K562 (cell line): Measurements from ENCODE around the gene LAG3. TPM values are rescaled to one million over a fixed set of nuclear protein-coding genes. Genes with fewer than 3 reads are reported as not detected.

Experiments
- ARID1B ChIP-seq: fragments of 450-650 bp; IDR thresholded peaks from 2 replicates; pipeline ENCODE4 v1.6.1; 2016; ENCODE audit warnings: antibody characterized with exemption, mild to moderate bottlenecking, inconsistent platforms
- BRCA1 ChIP-seq, 2 experiments: fragments of 450-650 bp in 1 of 2; sonication (generic) in 1 of 2; formaldehyde crosslinking in 1 of 2; IDR thresholded peaks; 2 replicates each; pipeline versions ENCODE4 v1.5.0 to v1.6.1; 2017 to 2020; ENCODE audit warnings: mild to moderate bottlenecking in 1 of 2, missing genetic modification reagents in 1 of 2
- CCNT2 ChIP-seq: IDR thresholded peaks from 2 replicates; pipeline ENCODE4 v1.6.1; 2011; ENCODE audit warnings: borderline replicate concordance, low read depth, mild to moderate bottlenecking, moderate library complexity, mixed read lengths, low read length; ENCODE audit not compliant: insufficient read length; ENCODE audit errors: extremely low read depth
- DEAF1 ChIP-seq: fragments of 450-650 bp; formaldehyde crosslinking; IDR thresholded peaks from 2 replicates; pipeline ENCODE4 v1.4.0; 2020; ENCODE audit warnings: mild to moderate bottlenecking, moderate library complexity
- FOS ChIP-seq: IDR thresholded peaks from 3 replicates; pipeline ENCODE4 v1.6.1; 2011; ENCODE audit not compliant: insufficient read length; ENCODE audit errors: extremely low read depth
- GABPB1 ChIP-seq: sonication (generic); formaldehyde crosslinking; IDR thresholded peaks from 2 replicates; pipeline ENCODE4 v1.8.0; 2022; ENCODE audit warnings: mild to moderate bottlenecking, missing genetic modification reagents
- JUND ChIP-seq, 2 experiments: IDR thresholded peaks; 2 replicates in 1 of 2; 3 replicates in 1 of 2; pipeline ENCODE4 v1.6.1; 2011; ENCODE audit warnings: borderline replicate concordance in 2 of 2, low read depth in 2 of 2, low read length in 2 of 2, improper control_type of control experiment in 1 of 2, missing biosample characterization in 1 of 2, missing genetic modification characterization in 1 of 2, missing genetic modification reagents in 1 of 2
- MAZ ChIP-seq, 2 experiments: fragments of 450-650 bp in 1 of 2; sonication (generic) in 1 of 2; formaldehyde crosslinking; IDR thresholded peaks in 1 of 2; conservative IDR thresholded peaks in 1 of 2; 2 replicates each; pipeline versions ENCODE4 v1.4.0 to v1.5.0; 2020; ENCODE audit warnings: mild to moderate bottlenecking in 1 of 2, missing genetic modification reagents in 1 of 2
- RAD21 ChIP-seq, 2 experiments: fragments of 250-450 bp in 1 of 2; fragments of 450-650 bp in 1 of 2; sonication (Bioruptor Pico) in 1 of 2; formaldehyde crosslinking in 1 of 2; IDR thresholded peaks in 1 of 2; conservative IDR thresholded peaks in 1 of 2; 2 replicates each; pipeline versions ENCODE4 v1.4.0 to v1.8.0; 2020 to 2022; ENCODE audit warnings: mild to moderate bottlenecking in 2 of 2, moderate library complexity in 1 of 2
- RCOR1 ChIP-seq, 2 experiments: IDR thresholded peaks; 2 replicates each; pipeline ENCODE4 v1.6.1; 2012; ENCODE audit warnings: low read depth in 2 of 2, low read length in 2 of 2, borderline replicate concordance in 1 of 2, improper control_type of control experiment in 1 of 2
- SRF ChIP-seq, 2 experiments: fragments of 250-450, 450-650 bp in 1 of 2; sonication (Bioruptor Pico) in 1 of 2; sonication (generic) in 1 of 2; formaldehyde crosslinking; IDR thresholded peaks; 2 replicates each; pipeline versions ENCODE4 v1.5.0 to v1.5.1; 2020 to 2022; ENCODE audit warnings: mild to moderate bottlenecking in 1 of 2, missing genetic modification reagents in 1 of 2
- TFAP4 ChIP-seq: sonication (generic); formaldehyde crosslinking; IDR thresholded peaks from 2 replicates; pipeline ENCODE4 v1.8.0; 2022; ENCODE audit warnings: missing genetic modification reagents, mild to moderate bottlenecking, moderate library complexity, borderline replicate concordance
- ZBTB1 ChIP-seq: sonication (generic); formaldehyde crosslinking; IDR thresholded peaks from 2 replicates; pipeline ENCODE4 v1.8.1; 2023; ENCODE audit warnings: missing genetic modification reagents, low read depth, mild to moderate bottlenecking, borderline replicate concordance
- ZNF395 ChIP-seq: fragments of 200-800 bp; sonication (Bioruptor generic); IDR thresholded peaks from 2 replicates; pipeline ENCODE4 v1.6.1; 2017; ENCODE audit warnings: missing genetic modification characterization, missing compliant biosample characterization
- ZNF507 ChIP-seq: conservative IDR thresholded peaks from 2 replicates; pipeline ENCODE4 v1.6.1; 2017; ENCODE audit warnings: missing genetic modification characterization, missing compliant biosample characterization
- polyA plus RNA-seq, 8 experiments: library from polyadenylated mRNA; depleted of rRNA in 4 of 8; stranded (reverse) in 5 of 8; unstranded in 3 of 8; fragments of >200 nt; fragmentation: Nextera tagmentation in 2 of 8; fragmentation: Illumina TruSeq in 1 of 8; extraction: Ambion mirVana in 2 of 8; extraction: Trizol in 1 of 8; gene quantifications; 2 replicates each; pipeline versions ENCODE4 v1.2.1 to v1.2.3, GENCODE V29; 2011 to 2014; ENCODE audit warnings: inconsistent platforms in 1 of 8, missing spikeins in 1 of 8
- total RNA-seq, 7 experiments: library from RNA; depleted of rRNA in 6 of 7; stranded (reverse); fragments of >200 nt in 6 of 7; fragmentation: Illumina TruSeq in 2 of 7; extraction: Trizol in 2 of 7; gene quantifications; 2 replicates each; pipeline versions ENCODE4 v1.2.1 to v1.2.3, GENCODE V29; 2011 to 2021; ENCODE audit warnings: low replicate concordance in 1 of 7
- TF ChIP-seq, protein P1 (sequence below): fragments of 450-650 bp; IDR thresholded peaks from 2 replicates; pipeline ENCODE4 v1.7.0; 2016; ENCODE audit warnings: borderline replicate concordance

LAG3 gene
- total and polyA plus RNA-seq, 9 of the 15 experiments (the other 6 are each of a cell fraction or from before 2014, with no cell fraction given): 0.07 to 0.66 (median 0.09) TPM; not detected in 1

DNA sequence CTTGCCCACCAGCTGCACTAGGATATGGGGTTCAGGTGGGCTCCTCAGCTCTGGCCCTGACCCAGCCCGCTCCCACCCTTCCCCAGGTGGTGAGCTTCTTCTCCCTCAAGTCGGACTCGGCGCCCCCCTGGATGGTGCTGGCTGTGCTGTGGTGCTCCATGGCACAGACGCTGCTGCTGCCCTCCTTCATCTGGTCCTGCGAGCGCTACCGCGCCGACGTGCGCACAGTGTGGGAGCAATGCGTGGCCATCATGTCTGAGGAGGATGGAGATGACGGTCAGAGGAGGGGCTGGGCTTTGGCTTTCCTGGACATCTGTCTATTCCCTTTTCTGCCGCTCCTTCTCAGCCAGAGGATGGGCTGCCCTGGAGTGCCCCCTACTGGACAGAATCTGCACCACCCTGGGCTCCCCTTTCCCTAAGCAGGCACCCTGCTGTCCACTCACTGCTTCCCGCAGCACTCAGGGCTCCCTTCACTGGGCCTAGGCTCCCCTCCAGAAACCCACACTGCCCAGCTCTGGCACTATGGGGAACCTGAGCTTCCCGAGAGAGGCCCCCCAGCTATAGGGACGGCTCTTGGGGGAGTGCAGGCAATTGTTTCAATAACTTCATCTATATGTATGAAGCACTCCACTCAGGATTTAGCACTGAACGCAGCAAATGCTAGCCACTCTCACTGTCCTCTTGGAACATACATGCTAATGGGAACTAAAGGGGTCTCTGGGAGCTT, 53.2 kb downstream of the LAG3 start (continued):
- TF ChIP-seq ZNF395 (CRISPR knock-in tag): 0 out of 2 replicates have a peak, but pooled peaks have one; percentile 30
- TF ChIP-seq ARID1B: no peak
- TF ChIP-seq CCNT2: no peak
- peak; percentile 28 to 63; a peak in 2 of 4 replicates for TF ChIP-seq RCOR1 (IDR thresholded peaks at IDR 0.05; ENCODE audit: borderline replicate concordance in 1 of 2, low read depth in 2 of 2, low read length in 2 of 2)
- TF ChIP-seq, protein P1, sequence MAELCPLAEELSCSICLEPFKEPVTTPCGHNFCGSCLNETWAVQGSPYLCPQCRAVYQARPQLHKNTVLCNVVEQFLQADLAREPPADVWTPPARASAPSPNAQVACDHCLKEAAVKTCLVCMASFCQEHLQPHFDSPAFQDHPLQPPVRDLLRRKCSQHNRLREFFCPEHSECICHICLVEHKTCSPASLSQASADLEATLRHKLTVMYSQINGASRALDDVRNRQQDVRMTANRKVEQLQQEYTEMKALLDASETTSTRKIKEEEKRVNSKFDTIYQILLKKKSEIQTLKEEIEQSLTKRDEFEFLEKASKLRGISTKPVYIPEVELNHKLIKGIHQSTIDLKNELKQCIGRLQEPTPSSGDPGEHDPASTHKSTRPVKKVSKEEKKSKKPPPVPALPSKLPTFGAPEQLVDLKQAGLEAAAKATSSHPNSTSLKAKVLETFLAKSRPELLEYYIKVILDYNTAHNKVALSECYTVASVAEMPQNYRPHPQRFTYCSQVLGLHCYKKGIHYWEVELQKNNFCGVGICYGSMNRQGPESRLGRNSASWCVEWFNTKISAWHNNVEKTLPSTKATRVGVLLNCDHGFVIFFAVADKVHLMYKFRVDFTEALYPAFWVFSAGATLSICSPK: no peak
- TF ChIP-seq MAZ (CRISPR knock-in tag; conservative IDR thresholded peaks at IDR 0.05 in 1 of 2, IDR thresholded peaks at IDR 0.05 in 1 of 2): peak; percentile 28 to 35; a peak in 1 of 4 replicates
- TF ChIP-seq BRCA1 (IDR thresholded peaks at IDR 0.05): no peak
- TF ChIP-seq BRCA1 (CRISPR knock-in tag; IDR thresholded peaks at IDR 0.05): no peak
- no peak for TF ChIP-seq FOS
- TF ChIP-seq ZBTB1: no peak
- no peak for TF ChIP-seq ZNF507 (tag)
- peak; percentile 41 for TF ChIP-seq DEAF1 (CRISPR knock-in tag)
- TF ChIP-seq JUND (IDR thresholded peaks at IDR 0.05; ENCODE audit: borderline replicate concordance, low read depth, low read length): peak; percentile 30; the same call in 1 of the 2 replicates
- no peak; the same call in 2 of the 3 replicates for TF ChIP-seq JUND (tag; IDR thresholded peaks at IDR 0.05; ENCODE audit: borderline replicate concordance, low read depth, low read length)
- TF ChIP-seq GABPB1: peak; percentile 21; the same call in 1 of the 2 replicates
- TF ChIP-seq SRF (CRISPR knock-in tag; IDR thresholded peaks at IDR 0.05): peak in 1 of 2 experiments; percentile 54; a peak in 1 of 4 replicates
- peak; percentile 72 to 81 for TF ChIP-seq RAD21 (CRISPR knock-in tag; conservative IDR thresholded peaks at IDR 0.05 in 1 of 2, IDR thresholded peaks at IDR 0.05 in 1 of 2)
- peak; percentile 51; the same call in 1 of the 2 replicates for TF ChIP-seq TFAP4 (CRISPR knock-in tag)
